NK-92 treated with Interleukin-12 subunit alpha and Interleukin-12 subunit beta, amount 100 ng/mL, for 24 hours (cell line): Measurements from ENCODE around the gene USP38.
"Not testable (repeated sequence)": the region's sequence is repeated elsewhere in the genome, so short reads cannot be mapped to it uniquely, and the experiment has no call there.

ENCODE experiments used
- DNase-seq: peaks from one replicate; lab custom pipeline; 2025; lab: John Stamatoyannopoulos, UW

The USP38 gene

GRCh38 chr4:143215873-143216272 is 31.2 kb downstream of the USP38 start:
- DNase-seq: no peak

DNA sequence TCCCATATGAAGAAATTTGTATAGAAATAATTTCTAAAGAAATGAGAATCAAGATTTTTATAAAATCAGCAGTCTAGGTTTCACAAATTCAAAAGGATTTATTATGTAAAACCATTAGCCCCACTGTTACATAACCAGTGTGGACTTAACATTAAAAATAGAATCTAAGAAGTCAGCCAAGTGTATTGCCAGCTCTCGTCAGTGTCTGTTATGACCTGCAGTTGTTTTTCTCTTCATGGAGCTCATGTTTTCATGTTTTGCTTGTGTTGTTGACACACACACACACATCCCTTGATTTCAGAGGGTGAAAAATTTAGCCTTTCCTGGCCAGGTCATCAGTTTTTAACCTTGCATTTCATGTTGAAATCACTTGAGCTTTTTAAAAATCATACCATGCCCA is 39.5 kb downstream of the USP38 start:
- no peak for DNase-seq

GRCh38 chr4:143225167-143225566 is 40.5 kb downstream of the USP38 start:
- no peak for DNase-seq

- DNase-seq: no peak
Measured at GRCh38 chr4:143230683-143231082, 46.0 kb downstream of the USP38 start.

GRCh38 chr4:143232277-143232676 is 47.6 kb downstream of the USP38 start:
- DNase-seq: no peak

DNA sequence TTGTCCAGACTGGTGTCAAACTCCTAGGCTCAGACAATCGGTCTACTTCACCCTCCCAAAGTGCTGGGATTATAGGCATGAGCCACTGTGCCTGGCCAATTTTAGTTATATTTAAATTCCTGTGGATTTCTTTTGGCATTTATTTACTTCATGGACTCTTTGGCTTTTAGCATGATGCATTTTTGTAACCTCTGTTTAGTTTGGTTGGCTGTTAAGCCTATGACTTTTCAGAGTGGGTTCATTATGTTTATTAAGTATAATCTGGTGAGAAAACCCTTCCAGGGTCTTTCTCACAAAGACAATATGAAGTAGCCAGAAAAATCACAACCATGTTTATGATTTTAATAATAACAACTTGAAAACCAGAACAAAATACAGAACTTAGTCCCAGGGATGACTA is 49.4 kb downstream of the USP38 start:
- no peak for DNase-seq

DNA sequence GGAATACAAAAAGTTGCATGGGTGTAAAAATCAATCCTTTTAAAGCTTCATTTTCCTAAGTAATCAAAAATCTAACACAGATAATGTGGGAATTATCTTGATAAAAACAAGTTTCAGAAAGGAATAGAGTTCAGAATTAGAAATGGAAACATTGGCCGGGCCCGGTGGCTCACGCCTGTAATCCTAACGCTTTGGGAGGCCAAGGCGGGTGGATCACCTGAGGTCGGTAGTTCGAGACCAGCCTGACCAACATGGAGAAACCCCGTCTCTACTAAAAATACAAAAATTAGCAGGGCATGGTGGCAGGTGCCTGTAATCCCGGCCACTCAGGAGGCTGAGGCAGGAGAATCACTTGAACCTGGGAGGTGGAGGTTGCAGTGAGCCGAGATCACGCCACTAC is 52.5 kb downstream of the USP38 start:
- not testable (repeated sequence) for DNase-seq

- DNase-seq: no peak
Measured at GRCh38 chr4:143240939-143241679, 56.4 kb downstream of the USP38 start.

DNA sequence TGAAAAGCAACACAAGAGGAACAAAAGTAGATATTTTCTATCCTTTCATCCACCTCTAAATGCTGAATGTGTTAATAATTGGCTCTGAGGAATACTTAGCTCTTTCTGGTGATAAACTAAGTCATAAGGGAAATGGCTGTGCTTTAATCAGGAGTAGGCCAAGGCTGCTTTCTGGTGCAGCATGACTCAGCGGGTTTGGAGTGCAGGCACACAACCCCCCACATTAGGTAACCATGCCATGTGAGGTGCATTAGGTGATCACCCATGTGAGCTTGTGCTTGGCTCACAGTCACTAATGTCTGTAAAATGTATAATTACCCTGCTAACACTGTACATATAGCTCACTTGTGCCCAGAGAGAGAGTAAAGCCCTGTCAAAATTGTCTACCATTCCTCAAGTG is 57.2 kb downstream of the USP38 start:
- no peak for DNase-seq

GRCh38 chr4:143243041-143243440 is 58.3 kb downstream of the USP38 start:
- no peak for DNase-seq

- DNase-seq: no peak
Measured at GRCh38 chr4:143246977-143247376, 62.3 kb downstream of the USP38 start.

GRCh38 chr4:143247866-143248265 is 63.1 kb downstream of the USP38 start:
- DNase-seq: no peak

- no peak for DNase-seq
Measured at GRCh38 chr4:143248827-143249226, 64.1 kb downstream of the USP38 start.

- DNase-seq: no peak
Measured at GRCh38 chr4:143250617-143251016, 65.9 kb downstream of the USP38 start.

- DNase-seq: no peak
Measured at GRCh38 chr4:143251348-143251747, 66.6 kb downstream of the USP38 start.

DNA sequence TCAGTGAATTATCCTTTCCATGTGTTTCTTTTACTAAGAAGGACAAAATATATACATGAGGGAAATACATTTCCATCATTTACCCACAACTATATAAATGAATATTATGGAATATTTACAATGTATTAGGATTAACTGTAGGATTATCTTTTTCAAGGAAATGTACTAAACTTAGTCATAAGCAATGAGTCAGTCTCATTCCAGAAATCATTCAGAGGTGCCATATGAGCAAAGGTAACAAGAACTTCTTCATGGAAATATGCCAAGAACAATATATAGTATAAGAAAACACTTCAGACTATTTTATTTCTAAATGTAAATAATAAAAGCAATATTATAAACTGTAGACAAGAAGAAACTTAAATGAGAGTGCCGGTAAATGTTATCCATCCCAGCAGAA is 67.1 kb downstream of the USP38 start:
- no peak for DNase-seq

GRCh38 chr4:143252478-143252877 is 67.8 kb downstream of the USP38 start:
- no peak for DNase-seq

- no peak for DNase-seq
Measured at GRCh38 chr4:143253166-143253565, 68.4 kb downstream of the USP38 start.

DNA sequence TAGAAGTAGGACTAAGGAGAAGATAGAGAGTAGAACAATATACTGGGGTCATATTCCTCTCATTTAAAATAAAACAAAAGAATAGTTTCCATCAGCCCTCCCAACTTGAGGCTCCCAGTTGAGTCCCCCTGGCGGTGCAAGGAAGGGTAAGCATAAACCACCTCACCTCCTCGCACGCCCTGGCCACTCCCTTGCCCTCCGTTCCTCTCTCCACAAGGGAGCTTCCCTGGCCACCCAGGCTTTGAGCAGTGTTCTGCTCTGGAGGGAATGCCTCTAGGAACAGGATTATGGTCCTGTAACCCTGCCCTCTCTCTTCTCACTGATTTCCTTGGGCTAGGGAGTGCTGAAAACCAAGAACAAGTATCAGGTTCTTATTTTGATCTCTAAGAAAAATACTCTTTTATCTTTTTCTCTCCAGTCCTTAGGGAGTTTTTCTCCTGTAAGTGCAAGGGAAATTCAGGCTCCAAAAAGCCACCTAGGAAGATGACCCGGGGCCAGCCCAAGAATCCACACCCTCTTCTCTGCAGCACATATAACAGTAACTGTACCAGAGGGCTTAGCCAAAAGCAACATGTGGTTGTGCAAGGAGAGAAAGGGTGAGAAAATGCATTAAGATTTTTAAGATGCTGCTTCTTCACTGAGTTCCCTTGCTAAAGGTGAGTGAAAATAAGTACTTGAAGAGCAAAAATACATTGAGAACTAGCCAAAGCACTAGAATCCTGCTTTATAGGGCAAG is 69.9 kb downstream of the USP38 start:
- DNase-seq: no peak

GRCh38 chr4:143256456-143256855 is 71.7 kb downstream of the USP38 start:
- no peak for DNase-seq

- DNase-seq: no peak
Measured at GRCh38 chr4:143257356-143257755, 72.6 kb downstream of the USP38 start.

DNA sequence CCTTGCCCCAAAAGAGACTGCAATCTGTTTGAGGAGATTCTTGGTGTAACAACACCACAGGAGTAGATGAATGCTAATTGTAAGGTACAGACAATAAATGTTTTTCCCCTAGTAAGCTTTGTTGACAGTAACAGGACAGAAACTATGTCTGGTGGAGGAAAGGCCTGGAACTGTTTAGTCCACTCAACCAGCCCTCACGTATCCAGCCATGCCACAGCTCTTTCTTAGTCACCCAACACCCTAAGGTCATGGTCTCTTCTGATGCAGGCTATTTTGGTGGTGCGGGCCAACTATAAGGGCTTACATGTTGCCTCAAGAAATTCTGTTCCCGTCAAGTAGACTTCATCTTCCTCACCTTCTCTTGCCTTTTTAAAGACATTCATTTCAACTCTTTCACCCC is 76.0 kb downstream of the USP38 start:
- no peak for DNase-seq

- DNase-seq: no peak
Measured at GRCh38 chr4:143262838-143263237, 78.1 kb downstream of the USP38 start.

DNA sequence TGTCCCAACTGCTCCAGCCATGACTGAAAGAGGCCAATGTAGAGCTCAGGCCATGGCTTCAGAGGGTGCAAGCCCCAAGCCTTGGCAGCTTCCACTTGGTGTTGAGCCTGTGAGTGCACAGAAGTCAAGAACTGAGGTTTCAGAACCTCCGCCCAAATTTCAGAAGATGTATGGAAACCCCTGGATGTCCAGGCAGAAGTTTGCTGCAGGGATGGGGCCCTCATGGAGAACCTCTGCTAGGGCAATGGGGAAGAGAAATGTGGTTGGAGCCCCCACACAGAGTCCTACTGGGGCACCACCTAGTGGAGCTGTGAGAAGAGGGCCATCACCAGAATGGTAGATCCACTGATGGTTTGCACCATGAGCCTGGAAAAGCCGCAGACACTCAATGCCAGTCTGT is 83.0 kb downstream of the USP38 start:
- not testable (repeated sequence) for DNase-seq
